Tongue (tissue), 2 donors: ENCODE results near the gene ANO10. TPM values are rescaled to one million over a fixed set of nuclear protein-coding genes. Genes with fewer than 3 reads are reported as not detected.

ENCODE experiments used
- DNase-seq: peaks from one replicate; pipeline ENCODE4 v3.0.0-alpha.2; 2015
- total RNA-seq: library from RNA; depleted of rRNA; stranded (reverse); fragments of >200 nt; gene quantifications from one replicate; pipeline ENCODE4 v1.2.3, GENCODE V29; 2014

ANO10 gene
- total RNA-seq, 1 donor from 2014 or later: 28.9 TPM

GRCh38 chr3:43346978-43347749, 274.6 kb downstream of the ANO10 start:
- no peak for DNase-seq

DNA sequence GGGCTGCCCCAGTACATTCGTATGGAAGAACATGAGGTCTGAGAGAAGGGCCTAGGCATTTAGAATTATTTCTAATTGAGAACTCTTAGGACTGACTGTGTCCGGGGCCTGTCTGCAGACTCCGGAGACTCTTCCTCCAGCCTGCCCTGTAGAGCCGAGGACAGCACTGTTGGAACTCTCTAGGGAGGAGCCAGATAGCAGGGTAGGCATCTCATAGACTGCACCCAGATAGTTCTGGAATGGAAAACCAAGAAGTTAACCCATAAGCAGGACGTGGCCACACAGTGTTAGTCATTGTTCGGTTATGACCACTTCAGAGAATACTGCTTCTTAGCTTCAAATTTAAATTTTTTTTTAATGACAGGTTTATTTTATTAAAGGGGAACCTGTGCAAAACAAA, 275.9 kb downstream of the ANO10 start:
- no peak for DNase-seq

DNA sequence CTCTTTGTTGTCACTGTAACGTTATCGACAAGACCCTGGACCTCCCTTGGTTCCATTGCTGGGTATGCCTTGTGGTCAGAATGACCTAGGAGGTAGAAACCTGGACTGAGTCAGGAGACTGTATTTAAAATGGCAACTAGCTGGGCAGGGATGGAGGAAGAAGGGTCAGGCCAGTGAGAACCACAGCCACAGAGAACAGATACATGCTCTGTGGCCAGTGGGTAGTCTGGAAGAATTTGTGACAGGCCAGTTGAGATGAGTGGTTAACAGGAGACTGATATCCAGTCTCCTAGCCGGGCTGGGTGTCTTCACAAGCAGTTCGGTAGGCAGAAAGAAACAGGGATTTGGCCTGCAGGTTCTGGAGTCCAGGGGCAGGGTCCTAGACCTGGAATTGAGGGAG, 276.6 kb downstream of the ANO10 start:
- DNase-seq: no peak

- DNase-seq: no peak
Observed at GRCh38 chr3:43344520-43344919, 277.3 kb downstream of the ANO10 start.

DNA sequence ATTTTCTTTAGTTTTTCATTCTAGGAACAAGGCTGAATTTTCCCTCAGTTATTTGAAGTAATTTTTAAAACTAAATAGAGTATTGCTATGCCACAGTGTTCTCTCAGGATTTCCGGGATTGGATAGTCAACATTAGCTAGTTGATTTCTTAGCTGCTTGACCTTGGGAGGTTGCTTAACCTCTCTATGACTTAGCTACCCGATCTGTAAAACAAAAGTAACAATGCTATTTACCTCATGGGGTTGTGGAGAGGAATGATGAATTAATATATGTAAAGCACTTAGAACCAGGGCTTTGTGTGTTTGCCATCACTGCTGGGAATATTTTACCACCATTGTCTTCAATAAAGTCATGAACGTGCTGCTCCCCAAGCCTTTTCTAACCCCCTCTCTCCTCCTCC, 278.0 kb downstream of the ANO10 start:
- no peak for DNase-seq

GRCh38 chr3:43343185-43343584, 278.6 kb downstream of the ANO10 start:
- DNase-seq: no peak

DNA sequence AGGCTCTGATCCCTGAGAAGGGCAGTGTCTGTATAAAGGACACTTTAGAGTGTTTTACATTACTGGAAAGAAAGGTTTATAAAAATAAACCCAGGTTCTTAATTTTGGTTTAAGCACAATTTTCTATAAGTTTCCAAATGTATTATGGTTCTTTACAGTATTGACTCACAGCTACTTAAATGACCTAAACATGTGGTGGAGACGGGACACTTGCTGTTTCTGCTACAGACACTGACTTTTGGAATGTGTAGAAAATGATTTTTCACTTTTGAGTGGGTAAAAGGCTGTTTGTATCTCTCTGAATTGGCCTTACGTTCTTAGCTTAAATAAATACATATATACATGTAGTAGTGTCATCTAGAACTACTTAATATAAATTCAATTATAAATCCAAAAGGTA, 280.0 kb downstream of the ANO10 start:
- DNase-seq: no peak

DNA sequence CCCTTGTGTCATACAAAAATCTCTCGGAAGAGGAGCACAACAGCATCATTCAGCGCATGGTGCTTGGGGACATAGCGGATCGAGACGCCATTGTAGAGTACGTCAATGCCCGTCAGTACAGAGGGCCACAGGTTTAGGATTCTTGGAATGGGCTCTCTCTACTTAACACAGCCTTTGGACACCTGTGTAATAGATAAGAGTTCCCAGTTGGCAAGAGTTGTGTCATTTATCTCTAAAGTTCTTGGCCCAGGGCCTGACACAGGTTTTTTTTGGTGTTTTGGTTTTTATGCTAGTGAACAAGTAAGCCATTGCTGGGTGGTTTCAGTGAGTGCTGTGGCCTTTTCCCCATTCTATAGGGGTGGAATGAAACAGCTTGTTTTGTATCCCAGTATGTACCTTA, 281.4 kb downstream of the ANO10 start:
- DNase-seq: no peak

DNA sequence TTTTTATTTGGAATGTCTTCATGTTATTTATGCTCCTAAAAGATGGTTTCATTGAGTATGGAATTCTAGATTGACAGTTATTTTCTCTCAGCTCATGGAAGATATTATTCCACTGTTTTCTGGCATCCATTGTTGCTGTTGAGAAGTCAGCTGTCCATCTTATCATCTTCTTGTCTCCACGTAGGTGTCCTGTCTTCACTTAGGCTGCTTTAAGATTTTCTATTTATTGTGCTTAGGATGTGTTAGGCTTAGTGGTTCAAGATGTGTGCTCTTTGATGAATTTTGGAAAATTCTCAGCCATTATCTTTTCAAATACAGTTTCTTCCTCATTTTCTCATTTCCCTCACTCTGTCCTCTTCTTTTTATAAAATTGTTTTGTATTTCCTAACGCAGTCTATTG, 283.5 kb downstream of the ANO10 start:
- no peak for DNase-seq

GRCh38 chr3:43335799-43336198, 286.0 kb downstream of the ANO10 start:
- DNase-seq: no peak

DNA sequence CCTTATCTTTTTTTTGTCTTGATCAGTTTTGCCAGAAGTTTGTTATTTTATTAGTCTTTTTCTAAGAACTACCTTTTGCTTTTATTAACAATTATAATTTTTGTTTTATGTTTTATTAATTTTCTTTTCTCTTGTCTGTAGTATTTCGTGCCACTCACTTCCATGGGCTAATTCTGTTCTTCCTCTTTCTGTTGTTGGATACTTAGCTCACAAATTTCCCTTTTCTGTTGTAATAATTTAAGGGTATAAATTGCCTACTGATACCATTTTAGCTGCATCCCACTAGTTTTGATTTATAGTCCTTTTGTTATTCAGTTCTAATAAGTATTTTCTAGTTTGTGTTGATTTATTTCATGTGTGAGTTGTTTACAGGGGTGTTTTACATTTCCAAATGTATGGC, 286.8 kb downstream of the ANO10 start:
- DNase-seq: no peak

DNA sequence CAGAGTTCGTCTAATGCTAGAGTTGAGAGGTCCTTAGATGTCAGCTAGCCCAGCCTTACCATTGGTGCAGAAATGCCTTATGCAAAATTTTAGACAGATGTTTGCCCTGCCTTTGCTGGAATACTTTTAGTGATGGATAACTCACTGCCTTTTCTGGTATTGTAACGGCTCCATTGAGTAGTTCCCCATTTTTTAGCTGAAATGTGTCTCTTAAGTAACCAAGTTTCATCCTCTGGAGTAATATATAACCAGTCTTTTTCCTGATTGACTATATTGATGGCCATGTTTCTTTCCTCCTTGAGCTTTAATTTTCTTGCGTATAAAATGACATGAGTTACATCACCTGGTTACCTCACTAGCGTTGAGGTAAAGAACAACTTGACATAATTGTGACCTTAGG, 290.4 kb downstream of the ANO10 start:
- no peak for DNase-seq

GRCh38 chr3:43330981-43331380, 290.8 kb downstream of the ANO10 start:
- no peak for DNase-seq

GRCh38 chr3:43328653-43329052, 293.2 kb downstream of the ANO10 start:
- no peak for DNase-seq

DNA sequence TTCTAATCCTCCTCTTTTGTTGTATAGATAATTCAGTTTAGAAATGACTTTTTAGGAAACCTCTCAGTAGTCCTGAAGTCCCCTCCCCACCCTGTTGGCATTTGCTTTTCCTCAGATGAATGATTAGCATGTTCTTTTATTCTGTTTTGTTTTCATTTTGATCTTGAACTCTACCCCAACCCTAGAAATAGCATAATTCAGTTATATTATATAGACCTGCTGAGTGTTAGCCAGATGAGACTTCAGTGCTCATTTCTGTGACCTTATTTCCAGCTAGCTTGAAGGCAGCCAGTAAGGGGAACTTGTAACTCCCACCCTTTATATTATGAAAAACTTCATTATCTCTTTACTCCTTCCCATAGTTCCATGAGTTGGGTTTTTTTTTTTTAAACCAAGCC, 294.2 kb downstream of the ANO10 start:
- DNase-seq: no peak

DNA sequence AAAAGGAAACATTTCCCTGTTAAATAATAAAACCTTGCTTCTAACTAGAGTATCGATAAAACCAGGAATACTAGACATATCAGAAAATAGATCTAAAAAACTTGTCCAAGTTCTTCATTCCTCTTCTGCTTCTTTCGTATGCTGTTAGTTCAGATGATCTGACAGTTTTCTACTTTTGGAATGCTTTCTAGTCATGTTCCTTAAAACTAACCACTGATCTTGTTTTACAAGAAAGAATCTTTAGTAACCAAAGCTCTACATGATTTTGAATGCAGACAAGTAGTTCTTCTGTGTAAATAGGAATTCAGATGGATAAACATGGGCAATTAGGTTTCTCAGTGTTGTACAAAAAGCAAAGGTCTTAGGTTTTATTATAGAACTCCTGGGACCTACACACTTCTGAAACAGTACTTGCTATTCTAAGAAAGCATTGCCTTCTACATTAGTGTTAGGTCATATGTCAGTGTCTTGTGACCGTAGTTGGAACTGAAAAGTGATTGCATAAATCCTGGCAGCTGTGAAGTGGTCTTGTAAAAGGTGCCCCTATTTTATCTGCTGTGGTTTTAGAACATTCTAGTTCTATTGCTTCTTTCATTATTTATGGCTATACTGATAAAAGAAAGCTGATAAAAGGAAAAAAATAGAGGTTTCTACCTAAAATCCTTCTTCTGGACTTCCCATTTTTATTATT, 294.8 kb downstream of the ANO10 start:
- peak; percentile 31 for DNase-seq

DNA sequence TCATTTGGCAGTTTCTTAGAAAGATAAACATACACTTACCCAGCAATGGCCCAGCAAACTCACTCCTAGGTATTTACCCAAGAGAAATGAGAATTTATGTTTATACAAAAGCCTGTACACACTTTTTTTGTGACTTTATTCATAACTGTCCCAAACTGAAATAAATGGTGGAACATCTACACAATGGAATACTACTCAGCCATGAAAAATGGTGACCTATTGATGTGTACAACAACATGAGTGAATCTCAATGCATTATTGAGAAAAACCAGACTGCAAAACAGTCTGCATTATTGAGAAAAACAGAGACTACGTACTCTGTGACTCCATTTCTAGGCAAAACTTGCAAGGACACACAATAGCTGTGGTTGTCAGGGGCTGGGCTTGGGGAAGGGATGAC, 298.3 kb downstream of the ANO10 start:
- DNase-seq: no peak

- DNase-seq: no peak
Observed at GRCh38 chr3:43320288-43320687, 301.5 kb downstream of the ANO10 start.

DNA sequence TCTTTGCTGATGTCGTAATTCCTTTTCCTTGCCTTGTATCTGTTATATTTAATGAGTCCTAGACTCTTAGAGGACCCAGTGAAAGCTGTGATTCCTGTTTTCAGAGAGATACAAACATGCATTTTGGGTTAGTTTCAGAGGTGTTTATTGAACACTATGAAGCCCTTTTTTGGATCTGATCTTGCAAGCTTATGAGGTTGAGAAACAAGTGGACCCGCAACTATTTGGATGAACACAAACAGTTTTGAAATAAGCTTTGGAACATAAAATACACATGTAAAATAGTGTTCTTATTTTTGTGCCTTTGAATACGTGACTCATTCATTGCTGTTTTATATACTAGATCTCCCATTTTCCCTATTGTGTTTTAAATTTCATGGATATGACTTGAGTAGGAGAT, 302.0 kb downstream of the ANO10 start:
- DNase-seq: no peak

GRCh38 chr3:43319376-43319775, 302.4 kb downstream of the ANO10 start:
- DNase-seq: no peak

DNA sequence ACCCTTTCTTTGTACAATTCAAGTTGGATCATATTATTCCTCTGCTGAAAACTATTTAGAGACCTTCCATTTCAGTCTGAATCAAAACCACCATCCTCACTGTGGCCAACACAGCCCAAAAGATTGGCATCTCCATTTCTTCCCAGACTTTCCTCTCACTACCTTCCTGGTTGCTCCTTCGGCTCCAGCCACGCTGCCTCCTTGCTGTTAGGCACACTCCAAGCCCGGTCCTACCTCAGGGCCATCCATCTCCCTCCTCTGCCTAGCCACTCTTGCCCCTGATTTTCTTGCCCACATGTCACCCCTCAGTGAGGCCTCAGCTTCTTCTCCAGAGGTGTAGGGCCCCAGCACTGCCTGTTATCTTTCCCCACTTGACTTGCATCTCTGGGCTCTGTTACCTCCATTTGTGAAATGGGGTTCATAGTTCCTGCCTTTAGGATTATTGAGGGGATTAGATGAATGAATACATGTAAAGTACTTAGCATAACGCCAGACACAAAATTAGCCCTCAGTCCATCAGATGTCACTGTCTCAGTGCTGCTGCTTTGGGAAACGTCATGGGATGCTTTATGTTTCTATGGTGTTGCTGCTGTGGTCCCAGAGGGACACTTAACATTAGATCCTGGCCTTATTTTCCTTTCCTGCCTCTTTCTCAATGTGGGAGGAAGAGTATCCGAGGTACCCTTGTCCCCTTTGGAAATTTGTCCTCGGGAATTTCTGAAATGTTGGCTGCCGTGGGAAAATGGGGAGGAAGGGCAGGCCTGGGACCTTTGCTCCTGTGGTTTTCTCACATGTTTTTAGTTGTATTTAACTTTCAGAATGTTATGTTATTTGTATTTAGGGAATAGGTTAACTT, 304.1 kb downstream of the ANO10 start:
- no peak for DNase-seq

DNA sequence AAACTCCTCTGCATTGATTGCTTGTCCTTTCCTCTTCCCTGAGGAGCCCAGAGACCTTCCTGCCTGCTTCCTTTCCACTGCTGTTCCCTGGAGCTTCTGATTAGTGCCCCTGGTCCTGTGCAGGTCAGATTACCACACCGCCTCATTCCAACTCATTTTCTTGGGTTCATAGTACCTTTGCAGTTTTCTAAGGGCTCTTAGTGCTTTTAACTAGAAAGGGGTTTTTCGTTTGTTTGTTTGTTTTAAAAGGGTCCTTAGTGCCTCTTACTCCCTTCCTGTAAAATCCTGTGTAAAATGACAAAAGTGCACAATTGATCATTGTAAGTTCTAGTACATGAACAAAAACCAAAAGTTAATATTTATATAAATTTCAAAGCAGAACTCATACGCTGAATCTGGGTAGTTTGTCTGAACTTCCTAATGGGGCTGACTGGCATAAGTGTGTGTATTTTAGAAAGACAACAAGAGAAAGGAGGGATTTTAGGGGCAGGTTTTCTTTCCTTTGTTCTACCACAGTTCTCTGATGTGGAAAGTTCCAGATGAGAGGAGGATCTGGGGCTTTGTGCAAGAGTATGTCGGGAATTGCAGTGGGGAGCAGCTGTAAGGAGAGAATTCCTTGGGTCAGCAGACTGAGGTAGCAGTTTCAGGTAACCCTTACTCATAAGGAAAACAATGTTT, 304.9 kb downstream of the ANO10 start:
- no peak for DNase-seq
